ENCODE measurements around the gene MBTPS1.
A peak's percentile ranks its signal among the peaks of the same experiment; 100 is the strongest.

Gene MBTPS1

DNA sequence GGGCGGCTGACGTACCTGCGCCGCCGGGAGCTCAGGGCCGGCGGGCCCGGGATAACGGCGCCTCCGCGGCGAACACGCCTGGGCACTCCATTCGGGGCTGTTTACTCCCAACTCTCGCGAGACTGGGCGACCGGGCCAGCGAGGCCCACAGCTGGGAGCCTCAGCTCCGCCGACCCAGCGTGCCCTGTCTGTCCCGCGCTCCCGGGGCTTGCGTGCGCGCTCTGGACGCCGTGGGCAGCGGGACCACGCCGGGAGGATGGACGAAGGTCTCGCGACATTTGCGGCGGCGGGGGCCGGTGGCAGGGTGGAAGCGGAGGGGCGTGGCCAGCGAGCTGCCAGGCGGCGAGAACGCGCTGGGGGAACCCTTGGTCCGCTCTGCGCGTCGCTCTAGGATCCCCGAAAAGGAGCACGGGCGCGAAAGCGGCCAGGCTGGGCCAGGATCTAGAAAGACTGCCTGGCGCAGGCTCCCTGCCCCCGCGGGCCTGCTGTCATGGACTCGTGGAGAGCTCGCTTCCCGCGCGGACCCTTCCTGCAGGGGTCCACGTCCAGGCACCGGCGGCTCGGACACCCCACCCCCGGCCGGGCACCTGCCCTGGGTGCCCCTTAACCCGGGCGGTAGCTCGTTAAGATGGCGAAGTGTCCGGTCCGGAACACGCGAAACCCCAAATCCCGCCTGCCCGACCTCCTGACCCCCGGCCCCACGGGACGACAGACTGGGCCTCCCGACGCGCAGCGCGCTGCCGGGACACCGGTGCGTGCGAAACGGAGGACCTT is at the start of gene MBTPS1:
MBTPS1 (minus strand) TSS at position 223 of the 774 bp plus-strand sequence. CDS start 15,159 bp downstream, outside the sequence.
- peak; percentile 99 for DNase-seq

DNA sequence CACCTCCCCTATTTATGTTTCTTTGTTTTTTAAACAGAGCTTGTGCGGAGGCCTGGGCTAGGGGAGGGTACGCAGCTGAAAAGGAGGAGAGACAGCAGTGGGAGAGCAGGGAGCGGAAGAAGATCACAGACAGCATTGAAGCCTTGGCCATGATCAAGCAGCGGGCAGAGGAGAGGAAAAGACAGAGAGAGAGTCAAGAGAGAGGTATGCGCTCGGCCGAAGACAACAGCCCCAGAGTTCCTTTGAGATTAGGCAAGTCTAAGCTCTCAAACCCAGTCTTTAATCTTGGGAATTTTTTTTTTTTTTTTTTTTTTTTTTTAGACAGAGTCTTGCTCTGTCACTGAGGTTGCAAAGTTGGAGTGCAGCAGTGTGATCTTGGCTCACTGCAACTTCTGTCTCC is 49.0 kb upstream of the MBTPS1 start:
- DNase-seq: no peak

DNA sequence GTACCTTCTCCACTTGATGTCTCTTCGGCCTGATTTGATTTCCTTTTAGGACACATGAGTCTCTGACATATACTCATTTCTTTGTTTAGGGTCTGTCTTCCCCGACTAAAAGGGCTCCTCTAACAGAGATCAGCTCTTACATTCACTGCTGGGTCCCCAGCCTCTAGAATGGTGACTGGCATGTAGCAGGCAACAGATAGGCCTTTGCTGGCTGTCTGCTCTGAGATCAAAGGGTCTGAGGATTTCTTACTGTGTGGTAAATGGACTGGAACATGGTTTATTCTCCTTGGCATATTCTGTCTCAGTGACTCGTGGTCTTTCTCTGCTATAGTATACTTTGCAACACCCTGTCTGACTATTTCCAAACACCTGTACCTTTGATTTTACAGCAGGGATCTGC is 45.1 kb upstream of the MBTPS1 start:
- no peak for DNase-seq

DNA sequence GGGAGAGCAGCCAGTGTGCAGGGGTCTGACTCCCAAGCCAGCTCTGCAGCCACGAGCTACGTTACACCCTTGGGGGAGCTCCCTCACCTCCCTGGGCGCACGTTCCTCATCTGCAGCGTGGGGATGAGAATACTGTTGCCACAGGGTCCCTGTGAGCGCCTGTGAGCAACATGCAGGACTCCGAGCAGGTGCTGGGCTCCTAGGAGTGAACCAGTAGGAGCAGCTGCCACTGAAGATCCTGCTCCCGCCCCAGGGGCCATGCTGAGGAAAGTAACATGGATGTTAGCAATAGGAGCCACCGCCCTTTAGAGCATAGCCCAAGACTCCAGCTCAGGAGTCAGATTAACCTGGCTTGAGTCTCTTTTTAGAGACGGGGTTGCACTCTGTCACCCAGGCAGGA is 44.3 kb upstream of the MBTPS1 start:
- no peak for DNase-seq

DNA sequence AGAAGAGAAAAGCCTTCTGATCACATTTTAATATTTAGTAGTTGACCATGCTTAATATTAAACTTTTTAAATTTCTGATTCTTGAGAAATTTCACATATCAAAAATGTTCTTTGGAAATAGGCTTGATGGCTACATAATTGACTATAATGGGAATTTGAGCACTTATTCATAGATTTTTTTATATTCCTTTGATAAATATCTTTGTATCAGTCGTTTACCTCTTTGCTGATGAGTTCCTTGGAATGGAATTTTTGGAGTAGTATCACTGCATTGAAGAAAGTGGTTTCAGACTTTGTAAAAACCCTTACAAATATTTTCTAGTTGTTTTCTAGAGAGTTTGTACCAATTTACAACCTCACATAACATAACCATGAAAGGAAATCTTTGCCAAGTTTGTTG is 43.1 kb upstream of the MBTPS1 start:
- no peak for DNase-seq

DNA sequence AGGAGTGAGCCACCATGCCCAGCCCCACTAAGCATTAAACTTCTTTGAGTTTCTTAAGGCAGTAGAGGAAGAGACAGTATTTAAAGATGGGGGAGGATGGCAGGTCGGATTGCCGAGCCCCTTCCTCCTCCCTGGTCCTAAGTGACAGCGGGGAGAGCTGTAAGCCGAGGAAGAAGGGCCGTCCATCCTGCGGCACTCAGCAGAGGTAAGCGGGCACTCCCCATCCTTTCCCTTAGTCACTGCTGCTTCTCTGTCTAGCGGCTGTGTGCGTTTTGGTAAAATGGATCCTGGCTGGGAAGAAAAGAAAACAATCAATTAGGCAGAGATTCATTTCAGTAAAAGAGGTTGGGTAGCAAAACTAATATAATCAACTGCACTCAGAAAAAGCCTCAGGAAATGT is 42.3 kb upstream of the MBTPS1 start:
- no peak for DNase-seq

DNA sequence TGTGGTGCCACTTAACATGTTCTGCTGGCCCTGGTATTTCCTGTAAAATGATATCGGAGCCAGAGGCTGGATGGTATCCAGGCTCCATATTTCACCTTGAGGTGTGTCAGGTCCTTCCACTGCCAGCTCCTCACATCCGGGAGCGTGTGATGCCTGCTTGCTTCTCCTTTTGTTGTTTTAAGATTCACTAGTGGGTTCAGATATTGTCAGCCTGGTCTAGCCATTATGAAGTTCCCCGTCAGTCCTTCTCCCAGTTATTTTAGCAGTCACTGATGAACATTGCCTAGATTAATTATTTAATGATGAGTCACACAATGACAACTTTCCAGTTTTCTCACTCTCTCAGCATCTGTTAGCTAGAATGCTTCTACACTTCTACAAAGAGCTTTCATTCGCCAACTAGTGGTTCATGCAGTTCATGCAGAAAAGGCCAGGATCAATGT is 39.6 kb upstream of the MBTPS1 start:
- no peak for DNase-seq

DNA sequence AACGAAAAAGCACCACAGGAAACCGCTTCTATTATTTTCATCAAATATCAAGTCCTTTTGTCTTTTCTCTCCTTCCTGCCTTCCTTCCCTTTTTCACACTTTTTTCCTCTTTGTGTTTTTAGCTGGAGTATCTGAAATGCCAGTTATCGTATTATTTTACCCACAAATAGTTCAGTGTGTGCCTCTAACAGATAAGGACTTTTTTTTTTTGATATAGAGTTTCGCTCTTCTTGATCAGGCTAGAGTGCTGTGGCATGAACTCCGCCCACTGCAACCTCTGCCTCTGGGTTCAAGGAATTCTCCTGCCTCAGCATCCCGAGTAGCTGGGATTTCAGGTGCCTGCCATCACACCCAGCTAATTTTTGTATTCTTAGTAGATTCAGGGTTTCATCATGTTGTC is 39.0 kb upstream of the MBTPS1 start:
- DNase-seq: no peak

DNA sequence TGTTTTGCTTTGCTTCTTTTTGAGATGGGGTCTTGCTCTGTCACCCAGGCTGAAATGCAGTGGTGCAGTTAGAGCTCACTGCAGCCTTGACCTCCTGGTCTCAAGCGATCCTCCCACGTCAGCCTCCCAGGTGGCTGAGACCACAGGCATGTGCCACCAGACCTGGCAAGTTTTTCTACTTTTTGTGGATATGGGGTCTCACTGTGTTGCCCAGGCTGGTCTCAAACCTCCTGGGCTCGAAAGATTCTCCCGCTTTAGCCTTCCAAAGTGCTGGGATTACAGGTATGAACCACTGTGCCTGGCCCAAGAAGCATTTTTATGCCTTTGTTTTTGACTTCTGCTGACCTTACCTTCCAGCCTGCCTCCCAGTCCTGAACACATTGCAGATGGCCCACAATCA is 38.5 kb upstream of the MBTPS1 start:
- no peak for DNase-seq

DNA sequence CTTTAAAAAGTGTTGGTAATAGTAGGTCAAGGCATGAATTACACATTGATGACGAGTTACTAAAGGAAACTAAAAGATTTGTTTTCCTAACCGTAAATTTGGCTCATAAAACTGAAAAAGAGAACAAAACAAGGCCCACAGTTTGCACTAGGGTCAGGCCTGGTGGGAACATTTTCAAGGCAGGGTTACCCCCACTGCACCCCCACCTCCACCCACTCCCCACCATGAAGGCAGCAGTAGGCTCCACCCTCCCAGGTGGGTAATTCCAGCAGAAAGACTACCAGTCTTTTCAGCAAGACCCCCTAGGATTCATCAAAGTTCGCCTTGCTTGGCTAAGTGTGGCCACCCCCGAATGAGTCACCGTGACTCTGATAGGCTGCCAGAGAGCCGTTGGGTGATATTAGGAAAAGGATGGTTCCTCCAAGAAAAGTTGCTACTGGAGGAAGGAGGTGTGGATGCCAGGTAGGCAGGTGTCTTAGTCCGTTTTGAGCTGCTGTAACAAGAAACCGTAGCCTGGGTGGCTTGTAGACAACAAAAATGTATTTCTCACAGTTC is 37.0 kb upstream of the MBTPS1 start:
- DNase-seq: no peak

DNA sequence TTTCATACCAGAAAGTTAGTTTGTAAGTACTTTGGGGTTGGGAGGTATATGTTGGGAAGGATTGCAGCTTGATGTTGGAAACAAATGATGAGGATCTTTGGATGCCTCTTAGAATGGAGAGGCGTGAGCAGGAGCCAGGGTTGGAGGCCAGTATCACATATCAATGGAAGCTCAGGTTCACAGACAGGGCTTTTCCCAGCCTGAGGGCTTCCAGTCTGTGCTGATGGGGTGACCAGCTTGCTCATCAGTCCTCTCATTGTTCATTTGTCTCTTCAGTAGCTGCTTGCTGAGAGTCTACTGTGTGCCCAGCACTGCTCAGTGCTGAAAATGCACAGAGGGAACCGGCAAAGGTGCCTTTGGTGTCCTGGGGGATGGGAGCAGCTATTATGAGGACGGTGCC is 34.2 kb upstream of the MBTPS1 start:
- no peak for DNase-seq

DNA sequence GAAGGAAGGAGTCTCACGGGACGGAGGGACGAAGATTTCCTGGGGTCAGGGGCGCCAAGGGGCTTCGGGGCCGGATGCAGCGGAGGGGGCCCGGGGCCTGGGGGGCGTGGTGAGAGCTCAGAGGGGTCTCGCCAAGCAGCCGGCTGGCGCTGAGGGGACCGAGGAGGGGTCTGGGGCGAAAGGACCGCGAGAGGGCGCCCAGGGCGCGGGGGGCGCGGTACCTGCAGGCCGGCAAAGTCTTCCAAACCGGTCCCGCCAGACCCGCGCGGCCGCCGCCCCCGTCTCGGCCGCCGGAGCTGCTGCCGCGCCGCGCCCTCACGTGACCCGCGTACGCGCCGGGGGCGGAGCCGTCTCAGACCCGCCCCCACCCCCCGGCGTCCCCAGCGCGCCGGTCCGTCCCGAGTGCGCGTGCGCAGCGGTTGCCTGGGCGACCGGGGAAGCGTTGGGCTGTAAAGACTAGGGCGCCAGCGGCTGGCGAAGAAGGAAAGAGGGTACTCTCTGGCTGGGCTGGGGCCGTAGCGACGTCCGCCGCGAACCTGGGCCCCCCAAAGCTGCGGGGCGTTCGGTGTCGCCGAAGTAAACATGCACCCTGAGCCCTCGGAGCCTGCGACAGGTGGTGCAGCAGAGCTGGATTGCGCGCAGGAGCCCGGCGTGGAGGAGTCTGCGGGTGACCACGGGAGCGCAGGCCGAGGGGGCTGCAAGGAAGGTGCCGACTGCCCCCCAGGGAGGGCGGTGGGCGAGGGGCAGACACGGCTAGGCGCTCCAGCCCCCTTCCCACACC is 28.3 kb upstream of the MBTPS1 start, which contains the start of the genes DNAAF1 and HSDL1:
DNAAF1 (plus strand) TSS at position 450 of the 781 bp plus-strand sequence; CDS start at position 583, 133 bp downstream.
HSDL1 (minus strand) TSS at position 319 of the 781 bp plus-strand sequence. CDS start 13,856 bp downstream, outside the sequence.
- peak; percentile 99 for DNase-seq

DNA sequence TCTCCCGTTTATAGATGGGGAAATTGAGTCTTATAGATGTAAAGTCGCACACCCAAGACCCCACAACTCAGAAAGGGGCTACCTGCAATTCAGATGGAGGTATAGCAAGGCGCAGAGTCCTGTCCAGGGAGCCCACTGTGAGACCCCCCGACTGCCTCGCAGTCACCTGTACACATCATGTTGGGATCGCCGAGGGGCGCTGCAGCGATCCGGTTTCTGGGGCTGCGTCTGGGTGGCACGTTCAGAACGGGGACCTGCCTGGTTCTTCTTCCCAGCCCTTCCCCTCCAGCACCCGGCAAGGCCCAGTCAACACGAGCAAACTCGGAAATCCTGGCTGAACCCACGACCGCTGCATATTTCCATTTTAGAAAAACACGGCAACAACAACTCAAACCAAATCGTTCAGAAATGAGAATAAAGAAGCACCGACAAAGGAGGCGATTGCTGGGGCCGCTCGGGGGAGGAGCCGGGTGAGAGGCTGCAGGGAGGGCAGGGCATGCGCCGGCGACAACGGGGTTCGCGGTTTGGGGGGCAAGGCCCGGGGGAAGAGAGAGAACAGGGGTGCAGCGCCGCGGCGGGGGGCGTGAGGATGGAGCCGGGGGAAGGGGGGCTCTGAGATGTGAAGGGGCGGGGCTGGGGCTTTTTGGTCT is 27.6 kb upstream of the MBTPS1 start:
- DNase-seq: peak; percentile 70

DNA sequence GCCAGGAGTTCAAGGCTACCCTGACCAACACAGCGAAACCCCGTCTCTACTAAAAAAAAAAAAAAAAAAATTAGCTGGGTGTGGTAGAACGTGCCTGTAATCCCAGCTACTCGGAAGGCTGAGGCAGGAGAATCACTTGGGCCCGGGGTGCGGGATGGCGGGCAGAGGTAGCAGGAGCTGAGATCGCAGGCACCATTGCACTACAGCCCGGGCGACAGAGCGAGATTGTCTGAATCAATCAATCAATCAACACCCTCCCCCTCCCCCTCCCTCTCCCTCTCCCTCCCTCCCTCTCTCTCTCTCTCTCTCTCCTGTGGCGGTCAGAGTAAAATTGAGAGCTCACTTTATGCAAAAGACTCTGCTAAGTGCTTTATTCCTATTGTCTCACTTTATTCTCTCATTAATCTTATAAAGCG is 27.1 kb upstream of the MBTPS1 start:
- no peak for DNase-seq

DNA sequence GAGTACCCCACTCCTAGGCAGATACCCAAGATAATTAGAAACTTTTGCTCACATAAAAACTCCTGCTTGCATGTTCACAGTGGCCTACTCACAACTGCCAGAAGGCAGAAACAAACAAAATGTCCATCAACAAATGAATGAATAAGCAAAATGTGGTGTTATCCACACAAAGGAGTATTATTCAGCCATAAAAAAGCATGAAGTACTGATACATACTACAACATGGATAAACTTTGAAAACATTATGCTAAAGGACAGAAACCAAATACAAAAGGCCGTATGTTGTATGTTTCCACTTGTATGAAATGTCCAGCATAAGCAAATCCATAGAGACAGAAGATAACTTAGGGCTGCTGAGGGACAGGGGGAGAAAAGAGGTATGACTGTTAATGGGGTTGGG is 26.3 kb upstream of the MBTPS1 start:
- DNase-seq: no peak

DNA sequence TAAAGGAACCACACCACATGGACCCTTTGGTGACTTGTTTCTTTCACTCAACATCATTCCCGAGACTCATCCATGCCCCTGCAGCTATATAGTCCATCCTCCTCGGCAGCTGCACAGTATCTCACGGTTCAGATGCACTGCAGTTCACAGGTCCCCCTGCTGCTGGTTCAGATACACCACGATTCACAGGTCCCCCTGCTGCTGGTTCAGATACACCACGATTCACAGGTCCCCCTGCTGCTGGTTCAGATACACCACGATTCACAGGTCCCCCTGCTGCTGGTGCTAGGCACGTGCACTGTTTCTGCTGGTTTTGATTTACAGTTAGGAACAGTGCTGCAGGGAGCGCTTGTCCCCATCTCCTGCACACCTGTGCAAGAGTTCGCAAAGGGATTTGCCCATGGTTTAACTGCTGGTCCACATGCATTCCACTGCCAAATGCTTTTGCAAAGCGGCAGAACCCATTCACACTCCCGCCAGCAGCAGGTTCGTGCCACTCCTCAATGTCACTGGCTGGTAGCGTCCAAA is 24.5 kb upstream of the MBTPS1 start:
- DNase-seq: no peak

DNA sequence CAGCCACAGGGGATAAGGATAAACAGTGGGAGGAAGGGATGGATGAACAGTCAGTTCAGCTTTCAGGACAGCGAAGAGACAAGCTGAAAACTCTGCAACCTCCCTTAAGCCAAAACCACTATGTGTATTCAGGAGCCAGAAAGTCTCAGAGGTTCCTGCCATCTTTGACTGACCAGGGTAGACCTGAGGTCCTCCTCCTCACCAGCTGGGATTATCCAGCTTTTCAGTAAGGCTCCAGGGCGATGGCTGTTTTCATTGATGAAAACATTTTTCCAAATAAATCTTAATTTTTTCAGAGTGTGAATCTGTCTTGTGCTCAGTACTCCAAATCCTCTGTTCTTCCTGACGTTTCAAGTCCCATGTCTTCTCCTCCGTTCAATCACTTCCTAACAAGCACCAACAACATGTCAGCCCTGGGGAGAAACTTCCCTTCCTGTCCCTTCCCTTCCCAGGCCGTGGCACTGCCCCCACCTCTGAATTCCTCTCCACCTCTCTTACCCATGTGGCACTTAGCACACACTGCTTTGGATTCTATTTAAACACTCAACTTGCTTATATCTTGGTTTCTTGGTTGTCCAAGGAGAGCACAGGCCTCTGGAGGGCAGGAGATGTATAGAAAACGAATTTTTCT is 23.0 kb upstream of the MBTPS1 start:
- DNase-seq: no peak

DNA sequence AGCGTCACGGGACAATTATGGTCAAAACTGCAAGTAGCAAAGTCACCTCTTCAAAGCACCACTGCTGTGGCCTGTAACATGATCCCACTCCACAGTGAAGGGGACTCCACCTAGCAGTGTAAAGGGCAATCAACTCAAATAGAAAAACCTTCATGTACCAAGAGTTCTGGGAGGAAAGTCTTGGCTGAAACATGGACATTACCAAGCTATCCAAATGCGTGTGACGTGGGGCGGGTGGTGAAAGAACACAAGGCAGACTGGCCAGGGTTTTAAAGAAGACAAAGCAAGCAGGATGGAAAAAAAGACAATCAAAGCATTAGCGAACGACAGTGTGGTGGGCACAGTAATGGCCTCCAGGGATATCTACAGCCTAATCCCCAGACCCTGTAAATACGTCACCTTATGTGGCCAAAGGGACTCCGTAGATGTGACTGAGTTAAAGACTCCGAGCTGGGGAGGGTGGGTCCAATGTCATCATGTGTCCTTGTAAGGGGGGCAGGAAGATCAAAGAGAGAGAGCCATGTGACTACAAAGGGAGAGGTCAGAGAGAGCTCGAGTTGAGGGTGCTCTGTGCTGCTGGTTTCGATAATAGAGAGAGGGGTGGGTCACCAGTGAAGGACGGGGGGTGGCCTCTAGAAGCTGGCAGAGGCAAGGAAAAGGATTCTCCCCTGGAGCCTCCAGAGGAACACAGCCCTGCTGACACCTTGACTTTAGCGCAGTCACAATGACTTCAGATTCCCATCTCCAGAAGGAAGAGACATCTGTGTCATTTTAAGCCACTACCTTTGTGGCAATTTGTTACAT is 22.3 kb upstream of the MBTPS1 start:
- DNase-seq: no peak

DNA sequence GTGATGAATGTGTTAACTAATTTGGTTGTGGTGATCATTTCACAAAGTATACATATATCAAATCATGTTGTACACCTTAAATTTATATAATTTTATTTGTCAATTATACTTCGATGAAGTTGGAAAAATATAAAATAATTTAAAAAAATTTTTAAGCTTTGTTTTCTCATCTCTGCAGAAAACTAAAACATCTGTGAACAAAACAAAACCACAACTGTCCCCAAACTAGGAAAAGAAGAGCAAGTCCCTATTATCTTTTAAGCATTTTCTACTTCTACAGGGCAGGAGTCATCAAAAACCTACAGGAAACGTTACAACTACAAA is 21.7 kb upstream of the MBTPS1 start:
- DNase-seq: no peak

DNA sequence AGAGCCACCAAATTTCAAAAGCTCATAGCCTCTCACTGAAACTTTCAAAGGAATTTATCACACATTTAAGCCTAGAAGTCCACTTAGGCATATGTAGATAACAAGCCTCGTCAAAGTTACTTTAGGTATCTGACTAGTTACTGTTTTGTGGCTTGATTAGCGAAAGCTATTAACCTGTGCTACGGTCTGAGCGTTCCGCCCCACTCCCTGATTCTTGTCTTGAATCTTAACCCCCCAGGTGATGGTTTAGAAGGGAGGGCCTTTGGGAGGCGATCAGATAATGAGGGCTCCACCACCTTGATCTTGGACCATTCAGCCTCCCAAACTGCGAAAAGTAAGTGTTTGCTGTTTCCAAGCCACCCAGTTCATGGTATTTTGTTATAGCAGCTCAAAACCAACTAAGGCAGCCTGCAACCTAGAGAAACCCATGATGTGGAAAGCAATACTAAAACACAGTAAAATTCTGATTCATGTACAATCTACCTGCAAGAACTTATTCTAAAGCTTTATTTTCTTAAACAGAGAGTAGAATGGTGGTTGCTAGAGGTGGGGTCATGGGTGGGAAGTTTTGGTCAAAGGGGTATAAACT is 21.1 kb upstream of the MBTPS1 start:
- no peak for DNase-seq

DNA sequence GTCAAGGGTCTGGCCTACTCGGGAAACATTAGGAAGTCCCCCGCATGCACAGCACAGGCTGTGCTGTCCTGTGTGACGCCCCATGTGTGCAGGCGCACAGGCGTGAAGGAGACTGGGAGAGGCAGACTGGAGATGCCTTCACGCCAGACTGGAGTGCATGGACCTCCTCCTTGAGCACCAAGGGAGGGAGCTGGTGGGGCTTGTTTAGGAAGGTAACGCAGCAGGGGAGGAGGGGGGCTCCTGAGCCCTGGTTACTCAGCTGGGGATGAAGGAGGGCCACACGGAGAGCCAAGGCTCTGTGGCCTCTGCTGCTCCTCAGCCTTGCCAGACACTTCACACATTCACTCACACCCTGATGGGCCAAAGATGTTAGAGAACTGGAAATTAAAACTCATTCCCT is 20.5 kb upstream of the MBTPS1 start:
- no peak for DNase-seq

Data from activated CD8-positive, alpha-beta memory T cell treated with anti-CD3 and anti-CD28 coated beads, Interleukin-2, amount 50 U/mL, for 48 hours (primary cell).